22Rv1 (cell line): Measurements from ENCODE around the gene ACACA.

Source experiments
- ZFX ChIP-seq: fragments of 450-650 bp; IDR thresholded peaks from 2 replicates; pipeline ENCODE4 v1.6.1; 2017; ENCODE audit warnings: antibody characterized with exemption, borderline replicate concordance
- TF ChIP-seq, protein P1 (sequence below): fragments of 450-650 bp; IDR thresholded peaks from 2 replicates; pipeline ENCODE4 v1.5.1; 2017; ENCODE audit warnings: mild to moderate bottlenecking

GRCh38 chr17:37134050-37134449 is 272.6 kb downstream of the ACACA start:
- TF ChIP-seq, protein P1, sequence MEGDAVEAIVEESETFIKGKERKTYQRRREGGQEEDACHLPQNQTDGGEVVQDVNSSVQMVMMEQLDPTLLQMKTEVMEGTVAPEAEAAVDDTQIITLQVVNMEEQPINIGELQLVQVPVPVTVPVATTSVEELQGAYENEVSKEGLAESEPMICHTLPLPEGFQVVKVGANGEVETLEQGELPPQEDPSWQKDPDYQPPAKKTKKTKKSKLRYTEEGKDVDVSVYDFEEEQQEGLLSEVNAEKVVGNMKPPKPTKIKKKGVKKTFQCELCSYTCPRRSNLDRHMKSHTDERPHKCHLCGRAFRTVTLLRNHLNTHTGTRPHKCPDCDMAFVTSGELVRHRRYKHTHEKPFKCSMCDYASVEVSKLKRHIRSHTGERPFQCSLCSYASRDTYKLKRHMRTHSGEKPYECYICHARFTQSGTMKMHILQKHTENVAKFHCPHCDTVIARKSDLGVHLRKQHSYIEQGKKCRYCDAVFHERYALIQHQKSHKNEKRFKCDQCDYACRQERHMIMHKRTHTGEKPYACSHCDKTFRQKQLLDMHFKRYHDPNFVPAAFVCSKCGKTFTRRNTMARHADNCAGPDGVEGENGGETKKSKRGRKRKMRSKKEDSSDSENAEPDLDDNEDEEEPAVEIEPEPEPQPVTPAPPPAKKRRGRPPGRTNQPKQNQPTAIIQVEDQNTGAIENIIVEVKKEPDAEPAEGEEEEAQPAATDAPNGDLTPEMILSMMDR: no peak
- no peak for TF ChIP-seq ZFX
